ENCODE measurements around the gene SLC44A5.

Gene SLC44A5

DNA sequence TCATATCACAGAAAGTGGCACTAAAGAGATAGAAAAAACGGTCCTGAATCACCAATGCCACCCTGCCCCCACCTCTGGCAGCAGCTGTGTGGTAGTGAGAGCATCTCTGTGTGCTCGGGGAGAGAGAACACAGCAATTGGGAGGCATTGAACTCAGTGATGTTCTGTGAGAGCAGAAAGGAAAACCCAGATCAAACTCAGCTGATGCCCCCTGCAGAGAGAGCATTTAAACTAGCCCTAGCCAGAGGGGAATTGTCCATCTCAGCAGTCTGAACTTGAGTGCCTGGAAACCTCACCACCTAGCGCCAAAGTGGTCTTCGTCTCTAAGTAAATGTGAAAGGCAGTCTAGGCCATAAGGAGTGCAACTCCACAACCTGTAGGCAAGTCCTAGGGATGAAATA, 21.3 kb downstream of the SLC44A5 start:
- TF ChIP-seq, protein P1, sequence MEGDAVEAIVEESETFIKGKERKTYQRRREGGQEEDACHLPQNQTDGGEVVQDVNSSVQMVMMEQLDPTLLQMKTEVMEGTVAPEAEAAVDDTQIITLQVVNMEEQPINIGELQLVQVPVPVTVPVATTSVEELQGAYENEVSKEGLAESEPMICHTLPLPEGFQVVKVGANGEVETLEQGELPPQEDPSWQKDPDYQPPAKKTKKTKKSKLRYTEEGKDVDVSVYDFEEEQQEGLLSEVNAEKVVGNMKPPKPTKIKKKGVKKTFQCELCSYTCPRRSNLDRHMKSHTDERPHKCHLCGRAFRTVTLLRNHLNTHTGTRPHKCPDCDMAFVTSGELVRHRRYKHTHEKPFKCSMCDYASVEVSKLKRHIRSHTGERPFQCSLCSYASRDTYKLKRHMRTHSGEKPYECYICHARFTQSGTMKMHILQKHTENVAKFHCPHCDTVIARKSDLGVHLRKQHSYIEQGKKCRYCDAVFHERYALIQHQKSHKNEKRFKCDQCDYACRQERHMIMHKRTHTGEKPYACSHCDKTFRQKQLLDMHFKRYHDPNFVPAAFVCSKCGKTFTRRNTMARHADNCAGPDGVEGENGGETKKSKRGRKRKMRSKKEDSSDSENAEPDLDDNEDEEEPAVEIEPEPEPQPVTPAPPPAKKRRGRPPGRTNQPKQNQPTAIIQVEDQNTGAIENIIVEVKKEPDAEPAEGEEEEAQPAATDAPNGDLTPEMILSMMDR (IDR thresholded peaks at IDR 0.05; ENCODE audit: low read depth, low read length): no peak

DNA sequence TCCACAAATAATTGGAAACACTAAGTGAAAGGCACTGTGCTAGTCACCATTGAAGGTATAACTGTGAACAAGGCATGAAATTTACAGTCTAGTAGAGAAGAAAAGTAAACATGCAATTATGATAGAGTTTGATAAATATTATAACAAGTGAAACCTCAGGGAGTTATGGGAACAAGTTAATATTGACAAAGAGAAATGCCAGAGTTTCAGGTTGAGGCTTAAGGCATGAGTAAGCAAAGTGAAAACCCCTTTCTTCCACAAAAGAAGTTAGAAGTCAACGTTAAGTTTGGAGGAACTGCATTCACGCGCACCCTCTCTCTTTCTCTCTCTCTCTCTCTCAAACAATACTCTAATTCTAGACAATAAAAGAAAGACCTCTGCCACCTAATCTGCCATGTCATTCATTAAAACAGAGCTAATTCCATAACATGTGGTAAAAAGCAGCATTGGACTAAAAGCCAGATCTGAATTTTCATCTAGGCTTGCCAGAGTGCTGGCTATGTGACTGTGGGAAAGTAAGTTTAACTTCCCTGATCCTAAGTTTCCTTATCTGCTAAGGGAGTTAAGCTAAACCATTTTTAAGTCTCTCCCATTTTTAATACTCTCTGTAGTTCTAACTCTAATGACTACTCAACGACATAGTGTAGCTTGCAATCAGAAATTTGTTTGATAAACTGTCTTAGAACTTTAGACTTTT, 22.0 kb downstream of the SLC44A5 start:
- DNase-seq (ENCODE audit: low read depth, low spot score): no peak
- H3K4me3 ChIP-seq (ENCODE audit: low read depth, low read length): no peak overlapping the region
- in situ Hi-C loops (cut with HindIII; ENCODE audit: low sequenced_read_pairs): no loop called here
- TF ChIP-seq, protein P1 (IDR thresholded peaks at IDR 0.05; ENCODE audit: low read depth, low read length): no peak

More for the DNA sequence above, 21.3 kb downstream of the SLC44A5 start:
- H3K4me3 ChIP-seq (ENCODE audit: low read depth, low read length): no peak overlapping the region
- in situ Hi-C loops (cut with HindIII; ENCODE audit: low sequenced_read_pairs): no loop called here
- no peak for DNase-seq (ENCODE audit: low read depth, low spot score)

DNA sequence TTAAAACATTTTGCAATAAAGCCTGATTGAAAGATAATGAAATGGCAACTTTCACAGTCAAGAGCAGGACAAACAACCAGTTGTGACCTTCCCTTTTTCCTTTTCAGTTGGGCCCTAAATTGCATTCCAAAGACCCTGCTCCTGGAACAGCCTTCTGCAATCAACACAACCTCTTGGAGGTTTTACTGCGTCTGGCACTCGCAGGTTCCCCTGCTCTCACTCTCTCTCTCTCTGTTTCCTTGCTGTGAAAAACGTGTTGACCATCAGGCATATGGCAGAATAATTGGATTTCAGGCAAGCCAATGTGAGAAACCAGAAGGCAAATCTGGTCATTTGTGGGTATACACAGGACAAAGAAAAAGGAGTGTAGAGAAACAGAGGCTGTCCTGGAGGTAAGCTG, 23.2 kb downstream of the SLC44A5 start:
- in situ Hi-C loops (cut with HindIII; ENCODE audit: low sequenced_read_pairs): no loop called here
- TF ChIP-seq, protein P1 (IDR thresholded peaks at IDR 0.05; ENCODE audit: low read depth, low read length): no peak
- DNase-seq (ENCODE audit: low read depth, low spot score): no peak
- H3K4me3 ChIP-seq (ENCODE audit: low read depth, low read length): no peak overlapping the region

DNA sequence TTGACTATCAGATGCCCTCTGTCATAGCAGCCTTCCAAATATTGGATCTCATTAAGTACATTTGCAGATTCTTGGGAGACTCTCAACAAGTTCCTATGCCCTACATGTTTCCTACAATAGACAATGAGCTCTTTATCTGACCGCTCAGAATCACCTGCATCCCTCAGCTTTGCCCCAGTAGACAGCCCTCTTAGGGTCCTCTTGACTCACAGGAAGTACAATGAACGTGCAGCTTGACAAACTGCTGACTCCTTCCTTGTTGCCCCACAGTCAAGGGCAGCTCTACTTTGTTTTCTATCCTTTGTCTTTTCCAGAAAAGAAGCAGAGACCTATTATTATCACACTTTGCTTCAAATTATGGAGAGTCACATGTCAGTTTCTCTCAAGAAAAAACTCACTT, 27.6 kb downstream of the SLC44A5 start:
- in situ Hi-C loops (cut with HindIII; ENCODE audit: low sequenced_read_pairs): no loop called here
- DNase-seq (ENCODE audit: low read depth, low spot score): no peak
- H3K4me3 ChIP-seq (ENCODE audit: low read depth, low read length): no peak overlapping the region
- TF ChIP-seq, protein P1 (IDR thresholded peaks at IDR 0.05; ENCODE audit: low read depth, low read length): no peak

DNA sequence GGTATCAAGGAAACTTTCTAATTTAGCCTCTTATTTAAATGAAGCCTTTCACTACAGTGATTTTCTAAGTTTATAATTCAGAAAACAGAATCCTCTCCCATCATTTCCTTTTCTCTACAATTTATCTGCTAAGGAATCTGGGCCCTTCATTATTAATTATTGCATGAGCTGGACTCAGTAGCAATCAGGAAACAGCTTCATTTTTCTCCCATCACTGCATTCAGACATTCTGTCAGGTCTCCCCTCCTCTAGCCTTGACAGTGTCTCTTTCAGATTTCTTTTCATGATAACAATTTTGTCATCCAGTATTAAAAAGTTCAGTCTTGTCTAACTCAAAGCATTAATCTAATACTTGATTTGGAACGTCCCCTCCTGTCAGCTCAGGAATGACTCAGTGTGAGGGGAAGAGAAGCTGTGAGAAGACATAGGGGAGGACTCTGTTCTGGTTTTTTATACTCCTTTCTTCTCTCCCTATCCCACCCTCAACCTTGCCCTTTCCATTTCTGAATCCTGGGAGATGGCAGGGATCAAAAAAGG, 28.1 kb downstream of the SLC44A5 start:
- TF ChIP-seq, protein P1 (IDR thresholded peaks at IDR 0.05; ENCODE audit: low read depth, low read length): no peak
- DNase-seq (ENCODE audit: low read depth, low spot score): no peak
- in situ Hi-C loops (cut with HindIII; ENCODE audit: low sequenced_read_pairs): no loop called here

DNA sequence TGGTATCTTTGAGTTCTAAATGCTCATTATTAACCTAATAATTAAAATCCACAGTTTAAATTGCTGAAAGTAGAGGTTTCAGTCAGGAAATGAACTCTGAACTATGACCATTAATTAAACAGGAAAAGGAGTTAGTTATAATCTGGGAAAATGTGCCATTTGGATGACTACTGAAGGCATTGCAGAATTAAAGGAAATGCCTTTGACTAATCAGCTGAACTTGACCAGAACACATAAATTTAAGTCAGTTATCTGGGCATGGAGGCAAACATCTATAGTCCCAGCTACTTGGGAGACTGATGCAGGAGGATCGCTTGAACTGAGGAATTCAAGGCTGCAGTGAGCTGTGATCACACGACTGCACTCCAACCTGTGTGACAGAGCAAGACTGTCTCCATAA, 31.9 kb downstream of the SLC44A5 start:
- no peak overlapping the region for H3K4me3 ChIP-seq (ENCODE audit: low read depth, low read length)
- no peak for DNase-seq (ENCODE audit: low read depth, low spot score)
- TF ChIP-seq, protein P1 (IDR thresholded peaks at IDR 0.05; ENCODE audit: low read depth, low read length): no peak
- in situ Hi-C loops (cut with HindIII; ENCODE audit: low sequenced_read_pairs): no loop called here

More for the DNA sequence above, 28.1 kb downstream of the SLC44A5 start:
- no peak overlapping the region for H3K4me3 ChIP-seq (ENCODE audit: low read depth, low read length)

Data from astrocyte of the spinal cord (primary cell).